Heart right ventricle (tissue), 16 donors: ENCODE measurements around the gene OAF. TPM values are rescaled to one million over a fixed set of nuclear protein-coding genes. Genes with fewer than 3 reads are reported as not detected.
A peak's percentile ranks its signal among the peaks of the same experiment; 100 is the strongest.

Experiments used
- ATAC-seq, 8 donors: fragments of 200-7000 bp; cut with Tn5 transposase; one replicate each; pipeline ENCODE4 v1.9.1; 2020; ENCODE audit warnings: mild to moderate bottlenecking in 8 of 8, moderate library complexity in 8 of 8, moderate number of reproducible peaks in 1 of 8
- DNase-seq, 2 donors: peaks; one replicate each; pipeline ENCODE4 v3.0.0-alpha.2; 2020
- H3K27ac ChIP-seq, 10 donors: fragments of 200-600 bp; sonication (generic) in 2 of 10; one replicate each; pipeline versions ENCODE4 v1.5.0 to v1.8.0; 2020 to 2022; ENCODE audit warnings: mild to moderate bottlenecking in 3 of 10
- H3K27me3 ChIP-seq, 7 donors: fragments of 200-600 bp; one replicate each; pipeline ENCODE4 v1.8.0; 2021 to 2022; ENCODE audit warnings: mild to moderate bottlenecking in 2 of 7
- H3K36me3 ChIP-seq, 9 donors: fragments of 200-600 bp; sonication (generic) in 1 of 9; one replicate each; pipeline versions ENCODE4 v1.5.0 to v1.8.0; 2020 to 2022; ENCODE audit warnings: mild to moderate bottlenecking in 2 of 9
- H3K4me1 ChIP-seq, 9 donors: fragments of 200-600 bp; sonication (generic) in 1 of 9; one replicate each; pipeline versions ENCODE4 v1.5.0 to v1.8.0; 2020 to 2022; ENCODE audit warnings: mild to moderate bottlenecking in 4 of 9
- H3K4me3 ChIP-seq, 10 donors: fragments of 200-600 bp; sonication (generic) in 2 of 10; one replicate each; pipeline versions ENCODE4 v1.5.0 to v1.8.0; 2020 to 2022; ENCODE audit warnings: mild to moderate bottlenecking in 7 of 10, moderate library complexity in 2 of 10
- H3K9me3 ChIP-seq, 11 donors: fragments of 200-600 bp in 10 of 11; sonication (generic) in 2 of 11; one replicate each; pipeline versions ENCODE4 v1.5.0 to v1.8.0; 2013 to 2022; ENCODE audit warnings: mild to moderate bottlenecking in 2 of 11, control low read depth in 1 of 11, moderate library complexity in 1 of 11
- WGBS, 2 donors: extraction: QIAGEN DNeasy Blood & Tissue Kit; methylation state at CpG; one replicate each; pipeline ENCODE4 v1.1.7; 2013; ENCODE audit warnings: inconsistent platforms in 1 of 2; 5-methylcytosine and 5-hydroxymethylcytosine counted together
- intact Hi-C, 10 donors: fragments of 100-400 bp; cut with DNase I; formaldehyde crosslinking; loops; one replicate each; pipeline versions ENCODE4 v1.11.1 to v1.14.2; 2022
- polyA plus RNA-seq, 2 donors: library from polyadenylated mRNA; stranded (reverse); fragments of 200-250 nt; gene quantifications; one replicate each; pipeline ENCODE4 v1.2.3, GENCODE V29; 2013
- total RNA-seq, 10 donors: library from RNA; stranded (reverse); fragmentation: NEBNext Ultra II Directional in 3 of 10; extraction: Animal tissue kit (Norgen Biotek cat#: 25700) in 3 of 10; gene quantifications; one replicate each; pipeline versions ENCODE4 v1.2.1 to v1.2.4, GENCODE V29; 2021 to 2023
- TF ChIP-seq, protein P1 (sequence below), 9 donors: fragments of 200-600 bp; sonication (generic) in 2 of 9; IDR thresholded peaks; one replicate each; pipeline versions ENCODE4 v1.5.0 to v1.8.0; 2021 to 2022; ENCODE audit warnings: antibody characterized with exemption in 9 of 9, mild to moderate bottlenecking in 5 of 9, moderate library complexity in 1 of 9
- donor health status: Arrhythmogenic right ventricular cardiomyopathy.
- donor health status: ischemic (EF 13 %, LVEDD 7.1; RV severe dilation, severe dysfunction).
- donor health status: healthy with polysubstance abuse.
- donor health status: DM: no; HTN: yes; CAD: no.
- donor health status: DM: no; HTN: no; CAD: no.
- donor health status: ischemic (EF 25% LVEDD 6.9; RV normal size, moderate dysfunction).
- donor health status: ischemic (EF 25% LVEDD 5.7; RV mildly dilated, moderate dysfunction).
- donor health status: healthy.
- donor health status: DM: yes; HTN: yes; CAD: no.
- donor health status: Ischemic cardiomyopathy.
- donor health status: ischemic (EF 35%, LVEDD 5.7; RV mildly dilated, moderate dysfunction).
- donor health status: nonischemic (EF 11% LVEDD 7.7; RV severe dilation, severe dysfunction).
- donor health status: DM: yes; HTN: yes; CAD: no.
- donor health status: PGD.
- donor health status: ischemic (EF 29% LVEDD 5.4; RV normal size, mild dysfunction).
- donor health status: nonischemic (EF 23%, LVEDD 6.1; RV moderate dilation, normal function).

OAF gene
- total and polyA plus RNA-seq, 12 donors: 8.4 to 41.6 (median 15.3) TPM

- 86% methylated on average over 10 of the region's 10 CpGs for WGBS, 2 donors
- Histone ChIP-seq H3K9me3 (no peaks in the 10 kb centered on the region), H3K4me3 (no peak overlapping the region), H3K27me3 (no peaks in the 10 kb centered on the region), H3K36me3 (no peaks in the 10 kb centered on the region), H3K27ac (peak overlapping the region in 5 of 10 donors; percentile 28 to 88 (median 50)), H3K4me1 (peaks cover 0 to 77% (median 35%) of the 10 kb centered on the region in 9 donors)
- DNase-seq (no peak), ATAC-seq (no peak)
- intact Hi-C loops: loop anchor here in 2 of 10 donors (5.0 kb wide), 1 partner anchor 36 kb away; no protein-coding TSS in a partner anchor
- TF ChIP-seq, protein P1, sequence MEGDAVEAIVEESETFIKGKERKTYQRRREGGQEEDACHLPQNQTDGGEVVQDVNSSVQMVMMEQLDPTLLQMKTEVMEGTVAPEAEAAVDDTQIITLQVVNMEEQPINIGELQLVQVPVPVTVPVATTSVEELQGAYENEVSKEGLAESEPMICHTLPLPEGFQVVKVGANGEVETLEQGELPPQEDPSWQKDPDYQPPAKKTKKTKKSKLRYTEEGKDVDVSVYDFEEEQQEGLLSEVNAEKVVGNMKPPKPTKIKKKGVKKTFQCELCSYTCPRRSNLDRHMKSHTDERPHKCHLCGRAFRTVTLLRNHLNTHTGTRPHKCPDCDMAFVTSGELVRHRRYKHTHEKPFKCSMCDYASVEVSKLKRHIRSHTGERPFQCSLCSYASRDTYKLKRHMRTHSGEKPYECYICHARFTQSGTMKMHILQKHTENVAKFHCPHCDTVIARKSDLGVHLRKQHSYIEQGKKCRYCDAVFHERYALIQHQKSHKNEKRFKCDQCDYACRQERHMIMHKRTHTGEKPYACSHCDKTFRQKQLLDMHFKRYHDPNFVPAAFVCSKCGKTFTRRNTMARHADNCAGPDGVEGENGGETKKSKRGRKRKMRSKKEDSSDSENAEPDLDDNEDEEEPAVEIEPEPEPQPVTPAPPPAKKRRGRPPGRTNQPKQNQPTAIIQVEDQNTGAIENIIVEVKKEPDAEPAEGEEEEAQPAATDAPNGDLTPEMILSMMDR (IDR thresholded peaks at IDR 0.05): no peak
These were observed 29.4 kb upstream of the OAF start for GRCh38 chr11:120181376-120181975.

DNA sequence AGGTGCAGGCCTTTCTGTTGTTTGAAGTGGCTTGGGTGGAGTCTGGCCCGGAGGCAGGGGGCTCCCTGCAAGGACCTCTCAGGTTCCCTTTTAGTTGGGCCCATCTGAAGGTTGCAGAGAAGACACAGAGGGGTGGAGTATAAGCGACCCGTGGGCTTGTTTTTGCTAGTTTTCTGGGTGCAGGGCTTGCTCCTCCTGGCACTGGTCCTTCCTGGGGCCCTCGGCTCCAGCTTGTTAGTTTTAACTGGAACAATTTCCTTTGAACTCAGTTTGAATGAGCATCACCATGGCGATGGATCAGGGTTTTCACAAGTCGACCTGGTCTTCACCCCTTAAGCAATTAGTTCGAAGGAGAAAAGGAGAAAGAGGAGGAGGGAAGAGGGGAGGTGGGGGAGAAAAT is 28.5 kb upstream of the OAF start:
- no peak overlapping the region for H3K4me3 ChIP-seq
- ATAC-seq (no peak), DNase-seq (no peak)
- no peaks in the 10 kb centered on the region for H3K9me3 ChIP-seq
- peaks cover 5 to 86% (median 43%) of the 10 kb centered on the region in 9 donors for H3K4me1 ChIP-seq
- 63 to 67% methylated on average over 7 of the region's 7 CpGs for WGBS, 2 donors
- intact Hi-C loops: loop anchor here in 2 of 10 donors (5.0 kb wide), 1 partner anchor 35 kb away; no protein-coding TSS in a partner anchor
- TF ChIP-seq, protein P1 (IDR thresholded peaks at IDR 0.05): no peak
- H3K36me3 ChIP-seq: no peaks in the 10 kb centered on the region
- H3K27me3 ChIP-seq: no peaks in the 10 kb centered on the region
- peak overlapping the region in 8 of 10 donors; percentile 28 to 88 (median 84) for H3K27ac ChIP-seq

- ATAC-seq (no peak), DNase-seq (peak; percentile 51 to 52)
- intact Hi-C loops: loop anchor here in 2 of 10 donors (5.0 kb wide), 1 partner anchor 34 kb away; no protein-coding TSS in a partner anchor
- 72 to 77% methylated on average over 5 of the region's 5 CpGs for WGBS, 2 donors
- TF ChIP-seq, protein P1 (IDR thresholded peaks at IDR 0.05): peak in 7 of 9 donors; percentile 25 to 57 (median 48)
- H3K4me1 ChIP-seq: peaks cover 5 to 92% (median 43%) of the 10 kb centered on the region in 9 donors
- no peaks in the 10 kb centered on the region for H3K27me3 ChIP-seq
- no peaks in the 10 kb centered on the region for H3K9me3 ChIP-seq
- H3K36me3 ChIP-seq: no peaks in the 10 kb centered on the region
- H3K4me3 ChIP-seq: no peak overlapping the region
- peak overlapping the region in 9 of 10 donors; percentile 2 to 88 (median 84) for H3K27ac ChIP-seq
These were observed 27.9 kb upstream of the OAF start for GRCh38 chr11:120182790-120183491.

DNA sequence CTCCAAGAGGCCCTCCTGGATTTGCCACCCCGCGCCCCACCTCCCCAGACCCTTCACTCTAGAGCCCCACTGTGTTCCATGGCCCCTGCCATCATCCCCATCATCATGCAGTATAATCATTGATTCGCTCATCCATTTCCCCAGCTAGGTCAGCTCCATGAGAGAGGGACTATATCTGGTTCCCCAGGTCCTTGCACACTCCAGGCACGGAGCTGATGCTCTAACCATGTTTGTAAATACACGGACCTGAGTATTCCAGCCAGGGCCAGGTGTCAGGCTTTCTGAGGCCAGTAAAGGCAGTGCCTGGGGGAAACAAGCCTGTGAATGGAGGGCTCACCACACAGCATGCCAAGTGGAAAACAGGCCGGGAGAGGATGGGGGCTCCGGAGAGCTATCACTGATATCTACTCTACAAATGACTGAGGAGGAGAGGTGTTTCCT is 27.1 kb upstream of the OAF start:
- ATAC-seq: no peak
- Histone ChIP-seq H3K36me3 (no peaks in the 10 kb centered on the region), H3K9me3 (no peaks in the 10 kb centered on the region), H3K4me1 (peaks cover 5 to 92% (median 48%) of the 10 kb centered on the region in 9 donors), H3K27me3 (no peaks in the 10 kb centered on the region), H3K4me3 (no peak overlapping the region), H3K27ac (peak overlapping the region; percentile 52 to 88 (median 80))
- TF ChIP-seq, protein P1 (IDR thresholded peaks at IDR 0.05): no peak
- 85% methylated on average over 7 of the region's 7 CpGs for WGBS, 2 donors
- DNase-seq: no peak
- intact Hi-C loops: loop anchor here in 2 of 10 donors (5.0 kb wide), 1 partner anchor 34 kb away; no protein-coding TSS in a partner anchor
